Measurements from ENCODE around the gene MYO5B.

GRCh38 chr18:50167966-50168365 is 27.0 kb downstream of the MYO5B start:
- TF ChIP-seq CTCF (IDR thresholded peaks at IDR 0.05) (no peak), EP300 (IDR thresholded peaks at IDR 0.05) (no peak), POLR2A (IDR thresholded peaks at IDR 0.05) (no peak)
